OCI-LY1 (cell line): Measurements from ENCODE around the gene THUMPD2.

Source experiments
- H2AFZ ChIP-seq: fragments of 200-600 bp; sonication (generic), shearing (Covaris generic); 2 replicates; pipeline ENCODE4 v1.6.0; 2014; ENCODE audit warnings: antibody characterized with exemption, mild to moderate bottlenecking, low read length
- H3F3A ChIP-seq: fragments of 200-600 bp; sonication (generic), shearing (Covaris generic); 2 replicates; pipeline ENCODE4 v1.6.0; 2014; ENCODE audit warnings: mild to moderate bottlenecking, antibody characterized with exemption, low read length, moderate library complexity; ENCODE audit not compliant: insufficient read depth
- H3K27ac ChIP-seq: fragments of 200-600 bp; sonication (generic); 2 replicates; pipeline ENCODE4 v1.5.1; 2014; ENCODE audit warnings: low read length, mixed run types, mild to moderate bottlenecking, low read depth; ENCODE audit not compliant: poor library complexity, severe bottlenecking
- H3K27me3 ChIP-seq: fragments of 200-600 bp; sonication (generic); 2 replicates; pipeline ENCODE4 v1.6.0; 2014; ENCODE audit warnings: antibody characterized with exemption, mild to moderate bottlenecking, low read length, moderate library complexity; ENCODE audit not compliant: insufficient read depth
- H3K36me3 ChIP-seq: fragments of 200-600 bp; sonication (generic); 2 replicates; pipeline ENCODE4 v1.6.1; 2014; ENCODE audit warnings: mild to moderate bottlenecking, antibody characterized with exemption, low read length, moderate library complexity, mixed read lengths; ENCODE audit not compliant: insufficient read depth
- H3K4me1 ChIP-seq: fragments of 200-600 bp; sonication (generic); 2 replicates; pipeline ENCODE4 v1.5.1; 2014; ENCODE audit warnings: mild to moderate bottlenecking, low read length, moderate library complexity; ENCODE audit not compliant: insufficient read depth, severe bottlenecking
- H3K4me2 ChIP-seq: fragments of 200-600 bp; sonication (generic), shearing (Covaris generic); 2 replicates; pipeline ENCODE4 v1.6.1; 2014; ENCODE audit warnings: low read length
- H3K4me3 ChIP-seq: fragments of 200-600 bp; sonication (generic); 2 replicates; pipeline ENCODE4 v1.5.1; 2014; ENCODE audit warnings: low read length, low read depth, mild to moderate bottlenecking, mixed read lengths; ENCODE audit not compliant: poor library complexity, severe bottlenecking
- H3K79me2 ChIP-seq: fragments of 200-600 bp; shearing (Covaris generic); 2 replicates; pipeline ENCODE4 v1.6.1; 2016; ENCODE audit warnings: mixed run types, low read length, mixed read lengths; ENCODE audit not compliant: insufficient read depth
- H3K9ac ChIP-seq: fragments of 200-600 bp; sonication (generic), shearing (Covaris generic); 2 replicates; pipeline ENCODE4 v1.6.1; 2014; ENCODE audit warnings: mild to moderate bottlenecking, low read length, mixed read lengths
- H3K9me2 ChIP-seq: fragments of 200-600 bp; sonication (generic), shearing (Covaris generic); 2 replicates; pipeline ENCODE4 v1.6.1; 2014; ENCODE audit warnings: low read depth, mild to moderate bottlenecking, low read length, mixed read lengths
- H3K9me3 ChIP-seq: fragments of 200-600 bp; shearing (Covaris generic); 2 replicates; pipeline ENCODE4 v1.6.1; 2014; ENCODE audit warnings: low read length, mixed read lengths
- H4K20me1 ChIP-seq: fragments of 200-600 bp; sonication (generic), shearing (Covaris generic); 2 replicates; pipeline ENCODE4 v1.6.0; 2016; ENCODE audit warnings: mild to moderate bottlenecking, low read length; ENCODE audit not compliant: insufficient read depth
- CTCF ChIP-seq: fragments of 200-600 bp; sonication (generic), shearing (Covaris generic); IDR thresholded peaks from 2 replicates; pipeline ENCODE4 v1.5.1; 2017; ENCODE audit warnings: mild to moderate bottlenecking, antibody characterized with exemption, low read length, moderate library complexity, mixed read lengths
- EZH2 ChIP-seq: fragments of 200-600 bp; sonication (generic), shearing (Covaris generic); IDR thresholded peaks from 2 replicates; pipeline ENCODE4 v1.8.0; 2017; ENCODE audit warnings: borderline replicate concordance, mixed run types, mild to moderate bottlenecking, antibody characterized with exemption, low read length, moderate library complexity, mixed read lengths

THUMPD2 gene

GRCh38 chr2:39735648-39736047 lies 43.4 kb downstream of the THUMPD2 start:
- peaks cover 63% of the 10 kb centered on the region for H3K36me3 ChIP-seq
- no peak overlapping the region for H3K4me3 ChIP-seq
- no peaks in the 10 kb centered on the region for H3K27me3 ChIP-seq
- no peak overlapping the region for H3K4me2 ChIP-seq
- no peak overlapping the region for H3K27ac ChIP-seq
- no peak overlapping the region for H2AFZ ChIP-seq
- no peaks in the 10 kb centered on the region for H3K79me2 ChIP-seq
- H3F3A ChIP-seq = no peaks in the 10 kb centered on the region
- H3K4me1 ChIP-seq = no peaks in the 10 kb centered on the region
- H3K9me3 ChIP-seq = no peaks in the 10 kb centered on the region
- H3K9ac ChIP-seq = no peak overlapping the region
- H3K9me2 ChIP-seq = no peaks in the 10 kb centered on the region
- no peaks in the 10 kb centered on the region for H4K20me1 ChIP-seq
- no peak for TF ChIP-seq EZH2
- TF ChIP-seq CTCF = no peak

- peaks cover 52% of the 10 kb centered on the region for H3K36me3 ChIP-seq
- H3K4me1 ChIP-seq = no peaks in the 10 kb centered on the region
- H3K27ac ChIP-seq = no peak overlapping the region
- H3K9me2 ChIP-seq = no peaks in the 10 kb centered on the region
- TF ChIP-seq EZH2 (no peak), CTCF (no peak)
- no peak overlapping the region for H3K9ac ChIP-seq
- H4K20me1 ChIP-seq = no peaks in the 10 kb centered on the region
- H3K4me2 ChIP-seq = no peak overlapping the region
- no peaks in the 10 kb centered on the region for H3F3A ChIP-seq
- no peak overlapping the region for H3K4me3 ChIP-seq
- H3K9me3 ChIP-seq = no peaks in the 10 kb centered on the region
- H3K27me3 ChIP-seq = no peaks in the 10 kb centered on the region
- no peak overlapping the region for H2AFZ ChIP-seq
- H3K79me2 ChIP-seq = no peaks in the 10 kb centered on the region
These were observed 44.6 kb downstream of the THUMPD2 start for GRCh38 chr2:39734445-39734844.

GRCh38 chr2:39733070-39733674 lies 45.9 kb downstream of the THUMPD2 start:
- Histone ChIP-seq H4K20me1 (no peaks in the 10 kb centered on the region), H3K4me3 (no peak overlapping the region), H3K4me1 (no peaks in the 10 kb centered on the region), H3K9me2 (no peaks in the 10 kb centered on the region), H3K79me2 (no peaks in the 10 kb centered on the region), H3K4me2 (no peak overlapping the region), H3K27ac (no peak overlapping the region), H3K36me3 (peaks cover 42% of the 10 kb centered on the region), H2AFZ (no peak overlapping the region), H3K9ac (no peak overlapping the region), H3F3A (no peaks in the 10 kb centered on the region), H3K9me3 (no peaks in the 10 kb centered on the region), H3K27me3 (no peaks in the 10 kb centered on the region)
- no peak for TF ChIP-seq CTCF
- TF ChIP-seq EZH2 = no peak
